A673 (cell line): ENCODE results near the gene RPH3AL. TPM values are rescaled to one million over a fixed set of nuclear protein-coding genes. Genes with fewer than 3 reads are reported as not detected.

Experiments used
- BruUV-seq: library from RNA; stranded (reverse); fragments of 400-500 nt; replicated peaks from 2 replicates; lab custom pipeline; 2021; lab: Mats Ljungman, UMichigan
- CTCF ChIA-PET: fragments of 300-600 bp; sonication (Branson Sonifier 250); formaldehyde crosslinking; loops from one replicate; lab custom pipeline; 2022; ENCODE audit warnings: antibody characterized with exemption; lab: Charles Lee
- POLR2A ChIA-PET: fragments of 300-600 bp; sonication (Branson Sonifier 250); formaldehyde crosslinking; loops from one replicate; lab custom pipeline; 2022; ENCODE audit warnings: antibody characterized with exemption; ENCODE audit not compliant: low non-redundant PET; lab: Charles Lee
- DNase-seq: peaks from one replicate; pipeline ENCODE4 v3.0.0-alpha.2; 2015; ENCODE audit warnings: low spot score
- H3K27ac ChIP-seq: fragments of 200-600 bp; sonication (generic); 2 replicates; pipeline ENCODE4 v1.5.1; 2016; ENCODE audit warnings: mixed run types, low read depth, mild to moderate bottlenecking, mixed read lengths, antibody characterized with exemption, low read length; ENCODE audit not compliant: poor library complexity, severe bottlenecking
- H3K27me3 ChIP-seq: fragments of 200-600 bp; sonication (generic); replicated peaks from 2 replicates; pipeline ENCODE4 v1.6.1; 2017; ENCODE audit warnings: mixed run types, low read depth, mild to moderate bottlenecking, mixed read lengths, antibody characterized with exemption, low read length; ENCODE audit not compliant: insufficient read depth, poor library complexity
- H3K36me3 ChIP-seq: fragments of 200-600 bp; sonication (generic); 2 replicates; pipeline ENCODE4 v1.6.1; 2016; ENCODE audit warnings: mixed run types, mild to moderate bottlenecking, mixed read lengths, antibody characterized with exemption, low read length; ENCODE audit not compliant: insufficient read depth, poor library complexity, severe bottlenecking
- H3K4me1 ChIP-seq: fragments of 200-600 bp; sonication (generic); 2 replicates; pipeline ENCODE4 v1.6.1; 2017; ENCODE audit warnings: mixed run types, mild to moderate bottlenecking, mixed read lengths, antibody characterized with exemption, low read length; ENCODE audit not compliant: insufficient read depth, poor library complexity, severe bottlenecking
- H3K4me3 ChIP-seq: fragments of 200-600 bp; sonication (generic); 2 replicates; pipeline ENCODE4 v1.5.1; 2016; ENCODE audit warnings: low read depth, mixed run types, mild to moderate bottlenecking, mixed read lengths, low read length; ENCODE audit not compliant: poor library complexity, severe bottlenecking
- H3K9me3 ChIP-seq: fragments of 200-600 bp; sonication (generic); 2 replicates; pipeline ENCODE4 v1.6.1; 2016; ENCODE audit warnings: mixed run types, low read depth, mild to moderate bottlenecking, mixed read lengths, antibody characterized with exemption, low read length; ENCODE audit not compliant: poor library complexity, severe bottlenecking
- EZH2 ChIP-seq: fragments of 200-600 bp; sonication (generic); IDR thresholded peaks from 2 replicates; pipeline ENCODE4 v1.6.1; 2017; ENCODE audit warnings: borderline replicate concordance, low read depth, mild to moderate bottlenecking, mixed read lengths, antibody characterized with exemption, low read length; ENCODE audit not compliant: poor library complexity, severe bottlenecking
- intact Hi-C: fragments of 100-400 bp; cut with micrococcal nuclease; formaldehyde crosslinking; loops from one replicate; pipeline ENCODE4 v1.10.0; 2022; ENCODE audit not compliant: unreplicated experiment
- total RNA-seq: library from RNA; stranded (reverse); gene quantifications from 2 replicates; pipeline ENCODE4 v1.2.3, GENCODE V29; 2021
- TF ChIP-seq, protein P1 (sequence below): fragments of 300-800, 200-600 bp; sonication (generic); conservative IDR thresholded peaks from 2 replicates; pipeline ENCODE4 v1.5.1; 2017; ENCODE audit warnings: low read depth, mild to moderate bottlenecking, antibody characterized with exemption, low read length, moderate library complexity, mixed read lengths

Gene RPH3AL
- total RNA-seq, 1 experiment from 2014 or later: 0.82 TPM

DNA sequence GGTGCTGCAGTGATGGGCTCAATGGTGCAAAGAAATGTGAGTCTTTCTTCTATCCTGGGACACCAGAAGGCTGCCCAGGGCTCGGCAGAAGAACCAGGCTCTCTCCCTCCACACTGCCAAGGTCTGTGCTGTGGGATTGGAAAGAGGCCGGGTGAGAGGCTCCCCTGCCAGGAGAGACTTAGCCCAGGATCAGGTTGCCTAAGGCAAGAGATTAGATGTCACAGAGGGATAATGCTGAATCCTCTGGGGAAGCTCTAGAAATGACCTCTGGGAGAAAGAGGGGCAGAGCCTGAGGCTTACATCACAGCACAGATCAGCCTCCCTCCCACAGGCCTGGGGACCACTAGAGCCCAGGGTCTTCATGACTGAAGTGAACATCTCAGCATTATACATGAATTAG lies 165.5 kb downstream of the RPH3AL start:
- BruUV-seq: no TSS peak
- Histone ChIP-seq H3K36me3 (no peaks in the 10 kb centered on the region), H3K4me3 (no peak overlapping the region), H3K4me1 (no peaks in the 10 kb centered on the region), H3K27me3 (peaks cover 9% of the 10 kb centered on the region), H3K27ac (no peak overlapping the region), H3K9me3 (no peaks in the 10 kb centered on the region)
- ChIA-PET CTCF (no interaction called here), POLR2A (no interaction called here)
- DNase-seq: no peak
- intact Hi-C loops: no loop called here
- no peak for TF ChIP-seq EZH2
- TF ChIP-seq, protein P1, sequence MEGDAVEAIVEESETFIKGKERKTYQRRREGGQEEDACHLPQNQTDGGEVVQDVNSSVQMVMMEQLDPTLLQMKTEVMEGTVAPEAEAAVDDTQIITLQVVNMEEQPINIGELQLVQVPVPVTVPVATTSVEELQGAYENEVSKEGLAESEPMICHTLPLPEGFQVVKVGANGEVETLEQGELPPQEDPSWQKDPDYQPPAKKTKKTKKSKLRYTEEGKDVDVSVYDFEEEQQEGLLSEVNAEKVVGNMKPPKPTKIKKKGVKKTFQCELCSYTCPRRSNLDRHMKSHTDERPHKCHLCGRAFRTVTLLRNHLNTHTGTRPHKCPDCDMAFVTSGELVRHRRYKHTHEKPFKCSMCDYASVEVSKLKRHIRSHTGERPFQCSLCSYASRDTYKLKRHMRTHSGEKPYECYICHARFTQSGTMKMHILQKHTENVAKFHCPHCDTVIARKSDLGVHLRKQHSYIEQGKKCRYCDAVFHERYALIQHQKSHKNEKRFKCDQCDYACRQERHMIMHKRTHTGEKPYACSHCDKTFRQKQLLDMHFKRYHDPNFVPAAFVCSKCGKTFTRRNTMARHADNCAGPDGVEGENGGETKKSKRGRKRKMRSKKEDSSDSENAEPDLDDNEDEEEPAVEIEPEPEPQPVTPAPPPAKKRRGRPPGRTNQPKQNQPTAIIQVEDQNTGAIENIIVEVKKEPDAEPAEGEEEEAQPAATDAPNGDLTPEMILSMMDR: no peak

DNA sequence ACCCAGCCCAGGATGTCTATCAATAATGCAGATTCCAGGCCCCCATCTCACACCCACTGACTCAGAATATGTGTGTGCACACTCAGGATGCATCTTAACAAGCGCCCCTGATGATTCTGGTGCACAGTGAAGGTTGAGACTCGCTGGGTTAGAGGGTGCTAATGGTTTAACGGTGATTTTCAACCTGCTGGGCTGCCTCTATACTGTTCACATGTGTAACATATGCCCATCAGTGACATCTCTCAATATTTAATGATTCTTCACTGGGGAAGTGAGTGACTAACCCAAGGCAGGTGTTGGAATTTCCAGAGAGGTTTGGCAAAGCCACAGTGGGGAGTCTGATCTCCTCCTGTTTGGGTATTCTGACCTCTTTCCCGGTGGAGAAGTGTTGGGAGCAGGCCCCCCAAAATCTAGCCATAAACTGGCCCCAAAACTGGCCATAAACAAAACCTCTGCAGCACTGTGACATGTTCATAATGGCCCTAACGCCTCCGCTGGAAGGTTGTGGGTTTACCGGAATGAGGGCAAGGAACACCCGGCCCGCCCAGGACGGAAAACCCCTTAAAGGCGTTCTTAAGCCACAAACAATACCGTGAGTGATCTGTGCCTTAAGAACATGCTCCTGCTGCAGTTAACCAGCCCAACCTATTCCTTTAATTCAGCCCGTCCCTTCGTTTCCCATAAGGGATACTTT lies 167.0 kb downstream of the RPH3AL start:
- no TSS peak for BruUV-seq
- CTCF ChIA-PET: no interaction called here
- H3K27me3 ChIP-seq: peaks cover 22% of the 10 kb centered on the region

DNA sequence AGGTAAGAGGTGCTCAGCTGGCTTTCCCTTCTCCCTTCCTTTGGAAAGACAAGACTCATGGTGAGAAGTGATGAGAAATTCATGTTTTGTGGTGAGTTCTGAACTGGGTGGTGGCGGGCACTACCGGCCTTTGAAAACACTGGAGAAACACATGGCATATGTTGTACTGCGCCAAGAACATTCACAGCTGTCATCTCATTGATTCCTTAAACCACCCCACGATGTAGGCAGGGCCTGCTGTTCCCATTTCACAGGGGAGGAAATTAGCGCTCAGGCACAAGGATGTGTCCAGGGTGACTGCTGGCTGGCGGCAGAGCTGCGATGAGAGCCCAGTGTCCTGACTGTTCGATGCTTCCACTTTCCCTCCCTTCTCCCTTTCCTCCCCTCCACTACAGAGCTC lies 169.6 kb downstream of the RPH3AL start:
- BruUV-seq: no TSS peak
- no peak overlapping the region for H3K4me3 ChIP-seq
- ChIA-PET POLR2A (no interaction called here), CTCF (no interaction called here)
- no peak overlapping the region for H3K27ac ChIP-seq
- DNase-seq: no peak
- no peaks in the 10 kb centered on the region for H3K9me3 ChIP-seq
- H3K36me3 ChIP-seq: no peaks in the 10 kb centered on the region
- H3K4me1 ChIP-seq: no peaks in the 10 kb centered on the region
- peaks cover 34% of the 10 kb centered on the region for H3K27me3 ChIP-seq
- intact Hi-C loops: no loop called here
- no peak for TF ChIP-seq EZH2
- TF ChIP-seq, protein P1: no peak

More for the DNA sequence above, 167.0 kb downstream of the RPH3AL start:
- Histone ChIP-seq H3K4me3 (no peak overlapping the region), H3K4me1 (no peaks in the 10 kb centered on the region), H3K36me3 (no peaks in the 10 kb centered on the region), H3K9me3 (no peaks in the 10 kb centered on the region), H3K27ac (no peak overlapping the region)
- intact Hi-C loops: no loop called here
- no peak for TF ChIP-seq EZH2
- TF ChIP-seq, protein P1: no peak
- POLR2A ChIA-PET: no interaction called here
- DNase-seq: no peak
